DND-41 (cell line): ENCODE results near the gene ZNF688.
A peak's percentile ranks its signal among the peaks of the same experiment; 100 is the strongest.

Source experiments
- ATAC-seq: fragments of 200-7000 bp; cut with Tn5 transposase; 3 replicates; pipeline ENCODE4 v1.9.1; 2021; ENCODE audit warnings: low read depth; ENCODE audit not compliant: insufficient read depth
- DNase-seq: peaks from one replicate; pipeline ENCODE4 v3.0.0-alpha.2; 2020
- H2AFZ ChIP-seq: 2 replicates; pipeline ENCODE4 v1.6.0; 2012; ENCODE audit warnings: low read depth, low read length
- H3K27ac ChIP-seq: 2 replicates; pipeline ENCODE4 v1.5.1; 2012; ENCODE audit warnings: low read length, inconsistent platforms
- H3K27me3 ChIP-seq: fragments of 200-600 bp; sonication (generic); 2 replicates; pipeline ENCODE4 v1.6.0; 2012; ENCODE audit warnings: low read length, mild to moderate bottlenecking, inconsistent platforms; ENCODE audit not compliant: insufficient read depth, poor library complexity
- H3K36me3 ChIP-seq: 2 replicates; pipeline ENCODE4 v1.5.1; 2012; ENCODE audit warnings: low read length, inconsistent platforms; ENCODE audit not compliant: insufficient read depth
- H3K4me1 ChIP-seq: 2 replicates; pipeline ENCODE4 v1.5.1; 2012; ENCODE audit warnings: mild to moderate bottlenecking, low read length; ENCODE audit not compliant: insufficient read depth
- H3K4me2 ChIP-seq: 2 replicates; pipeline ENCODE4 v1.6.0; 2012; ENCODE audit warnings: mild to moderate bottlenecking, moderate library complexity, low read length, inconsistent platforms; ENCODE audit not compliant: insufficient read depth
- H3K4me3 ChIP-seq, 2 experiments: fragments of 200-600 bp in 1 of 2; shearing (Covaris generic) in 1 of 2; 2 replicates each; pipeline ENCODE4 v1.5.1; 2012 to 2016; ENCODE audit warnings: inconsistent platforms in 2 of 2, low read length in 2 of 2, mild to moderate bottlenecking in 2 of 2, low read depth in 1 of 2, moderate library complexity in 1 of 2
- H3K79me2 ChIP-seq: 2 replicates; pipeline ENCODE4 v1.6.0; 2012; ENCODE audit warnings: low read length, inconsistent platforms; ENCODE audit not compliant: insufficient read depth
- H3K9ac ChIP-seq: 2 replicates; pipeline ENCODE4 v1.6.0; 2012; ENCODE audit warnings: low read depth, mild to moderate bottlenecking, inconsistent platforms, low read length, moderate library complexity
- H3K9me3 ChIP-seq: 2 replicates; pipeline ENCODE4 v1.5.1; 2012; ENCODE audit warnings: low read length, moderate library complexity, mild to moderate bottlenecking, inconsistent platforms; ENCODE audit not compliant: insufficient read depth, severe bottlenecking
- H4K20me1 ChIP-seq: 2 replicates; pipeline ENCODE4 v1.6.0; 2012; ENCODE audit warnings: low read length; ENCODE audit not compliant: insufficient read depth
- CTCF ChIP-seq: IDR thresholded peaks from 2 replicates; pipeline ENCODE4 v1.5.1; 2012; ENCODE audit warnings: borderline replicate concordance, low read length, moderate library complexity, mild to moderate bottlenecking; ENCODE audit not compliant: poor library complexity, severe bottlenecking; ENCODE audit errors: extremely low read depth
- EZH2 ChIP-seq: IDR thresholded peaks from 3 replicates; pipeline ENCODE4 v1.6.1; 2012; ENCODE audit warnings: borderline replicate concordance, low read depth, mild to moderate bottlenecking, moderate library complexity, low read length, inconsistent platforms; ENCODE audit not compliant: severe bottlenecking

ZNF688 gene

GRCh38 chr16:30567991-30568638 lies 3.4 kb downstream of the ZNF688 start:
- peaks cover 44% of the 10 kb centered on the region for H3K4me1 ChIP-seq
- TF ChIP-seq EZH2: no peak
- no peak for TF ChIP-seq CTCF
- no peak overlapping the region for H3K4me3 ChIP-seq
- H4K20me1 ChIP-seq: no peaks in the 10 kb centered on the region
- no peak overlapping the region for H3K4me2 ChIP-seq
- no peak overlapping the region for H2AFZ ChIP-seq
- peaks cover 9% of the 10 kb centered on the region; the same call in 1 of the 2 replicates for H3K36me3 ChIP-seq
- 0 out of 2 replicates have a peak overlapping the region, but pooled peaks have one; percentile 20 for H3K27ac ChIP-seq
- peak; percentile 43 for DNase-seq
- no peak overlapping the region for H3K9ac ChIP-seq
- ATAC-seq: no peak
- H3K79me2 ChIP-seq: peaks cover 27% of the 10 kb centered on the region
- no peaks in the 10 kb centered on the region for H3K9me3 ChIP-seq
- H3K27me3 ChIP-seq: no peaks in the 10 kb centered on the region

GRCh38 chr16:30567160-30567990 lies 4.1 kb downstream of the ZNF688 start:
- TF ChIP-seq CTCF (no peak), EZH2 (no peak)
- H3K36me3 ChIP-seq: peaks cover 9% of the 10 kb centered on the region; the same call in 1 of the 2 replicates
- H3K79me2 ChIP-seq: peaks cover 19% of the 10 kb centered on the region
- ATAC-seq (no peak), DNase-seq (no peak)
- peaks cover 36% of the 10 kb centered on the region for H3K4me1 ChIP-seq
- no peak overlapping the region for H3K4me3 ChIP-seq
- H3K27ac ChIP-seq: no peak overlapping the region
- H3K27me3 ChIP-seq: no peaks in the 10 kb centered on the region
- no peak overlapping the region for H2AFZ ChIP-seq
- H3K4me2 ChIP-seq: no peak overlapping the region
- H3K9me3 ChIP-seq: no peaks in the 10 kb centered on the region
- no peaks in the 10 kb centered on the region for H4K20me1 ChIP-seq
- H3K9ac ChIP-seq: no peak overlapping the region

GRCh38 chr16:30566531-30566930 lies 5.0 kb downstream of the ZNF688 start:
- Histone ChIP-seq H3K79me2 (peaks cover 17% of the 10 kb centered on the region), H3K4me3 (no peak overlapping the region), H2AFZ (no peak overlapping the region), H3K27ac (no peak overlapping the region), H3K4me1 (peaks cover 35% of the 10 kb centered on the region), H3K4me2 (no peak overlapping the region), H3K36me3 (peaks cover 9% of the 10 kb centered on the region; the same call in 1 of the 2 replicates), H4K20me1 (no peaks in the 10 kb centered on the region), H3K27me3 (no peaks in the 10 kb centered on the region), H3K9ac (no peak overlapping the region), H3K9me3 (no peaks in the 10 kb centered on the region)
- ATAC-seq (no peak), DNase-seq (no peak)
- TF ChIP-seq CTCF: no peak
- no peak for TF ChIP-seq EZH2
